Hematopoietic multipotent progenitor cell treated with erythropoietin and hydrocortisone succinate and interleukin-3 and kit ligand, for 17 days (in vitro differentiated cells): ENCODE measurements around the gene RAPGEF4.
"Not testable (repeated sequence)": the region's sequence is repeated elsewhere in the genome, so short reads cannot be mapped to it uniquely, and the experiment has no call there.

Experiments used
- DNase-seq: peaks from one replicate; pipeline ENCODE4 v3.0.0-alpha.2; 2015; ENCODE audit warnings: low spot score

RAPGEF4 gene

GRCh38 chr2:173064151-173064805 lies 328.6 kb downstream of the RAPGEF4 start:
- no peak for DNase-seq

DNA sequence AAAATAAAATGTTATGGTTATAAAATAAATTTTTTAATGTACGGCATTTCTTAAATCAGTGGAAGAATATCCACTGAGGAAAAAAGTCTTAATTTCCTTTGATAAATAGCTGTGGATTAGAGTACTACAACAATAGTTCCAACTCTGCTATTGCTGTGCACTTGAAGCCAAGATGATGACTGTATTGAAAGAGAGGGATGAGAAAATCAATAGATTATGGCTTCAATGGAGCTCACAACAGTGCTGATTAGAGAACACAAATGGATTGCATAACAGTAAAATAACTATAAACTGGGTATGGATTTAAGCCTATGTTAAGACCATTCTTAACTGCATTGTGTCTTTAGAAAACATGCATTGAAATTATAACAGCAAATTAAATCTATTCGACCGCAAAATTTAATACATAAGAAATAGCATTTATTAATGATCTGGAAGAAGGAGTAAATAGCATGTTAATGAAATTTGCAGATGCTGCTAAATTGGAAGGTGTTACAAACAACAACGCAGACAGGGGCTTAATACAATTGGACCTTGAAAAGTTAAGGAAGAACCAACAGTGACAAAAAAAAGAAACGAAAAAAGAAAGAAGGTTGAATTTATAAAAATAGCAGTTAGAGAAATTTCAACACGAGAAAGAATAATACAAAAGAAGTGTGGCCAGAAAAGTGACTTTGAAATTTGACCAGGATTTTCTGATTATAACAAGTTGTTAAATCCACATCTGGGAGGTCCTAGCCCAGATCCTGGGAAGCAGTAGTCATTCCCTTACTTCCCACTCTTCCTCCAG lies 331.4 kb downstream of the RAPGEF4 start:
- DNase-seq, result no peak

DNA sequence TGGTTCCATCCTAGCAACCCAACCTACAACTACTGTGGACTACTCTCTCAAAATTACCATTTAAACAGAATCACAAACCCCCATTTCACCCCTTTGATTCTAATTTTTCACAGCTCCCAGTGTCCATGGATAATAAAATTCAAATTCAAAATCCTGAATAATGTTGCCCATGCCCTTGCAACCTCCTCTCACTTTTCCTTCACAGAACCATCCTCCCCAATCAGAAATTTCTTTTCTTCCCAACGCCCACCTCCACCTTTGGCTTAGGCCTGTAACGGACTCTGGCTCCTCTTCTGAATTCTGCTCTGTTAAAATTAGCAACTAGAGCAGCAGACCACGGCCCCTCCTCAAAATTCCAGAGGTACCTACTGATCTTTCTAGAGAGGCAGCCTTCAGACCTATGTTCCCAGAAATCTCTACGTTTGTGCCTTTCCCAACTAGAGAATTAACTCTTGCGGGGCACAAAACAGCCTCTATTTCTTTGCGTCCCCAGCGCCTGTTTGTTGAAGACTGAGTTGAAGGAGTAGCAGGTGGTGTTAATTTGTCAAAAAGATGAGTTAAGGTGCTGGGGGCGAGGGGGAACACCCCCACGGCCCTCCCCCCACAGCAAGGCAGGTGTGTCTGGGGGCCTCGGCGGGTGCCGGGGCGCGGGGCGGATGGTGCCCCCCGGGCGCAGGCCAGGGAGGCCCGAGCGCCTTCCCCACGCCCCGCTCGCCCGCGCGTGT lies 339.6 kb downstream of the RAPGEF4 start:
- DNase-seq, result no peak

- DNase-seq, result peak; percentile 77
These were observed 340.3 kb downstream of the RAPGEF4 start, which contains the start of gene MAP3K20 for GRCh38 chr2:173075781-173076580. Gene MAP3K20, plus strand, starts transcription at chr2:173075846. Its CDS starts 15,186 bp downstream, at chr2:173091032.

GRCh38 chr2:173076581-173077345 lies 341.1 kb downstream of the RAPGEF4 start:
- peak; percentile 77 for DNase-seq

DNA sequence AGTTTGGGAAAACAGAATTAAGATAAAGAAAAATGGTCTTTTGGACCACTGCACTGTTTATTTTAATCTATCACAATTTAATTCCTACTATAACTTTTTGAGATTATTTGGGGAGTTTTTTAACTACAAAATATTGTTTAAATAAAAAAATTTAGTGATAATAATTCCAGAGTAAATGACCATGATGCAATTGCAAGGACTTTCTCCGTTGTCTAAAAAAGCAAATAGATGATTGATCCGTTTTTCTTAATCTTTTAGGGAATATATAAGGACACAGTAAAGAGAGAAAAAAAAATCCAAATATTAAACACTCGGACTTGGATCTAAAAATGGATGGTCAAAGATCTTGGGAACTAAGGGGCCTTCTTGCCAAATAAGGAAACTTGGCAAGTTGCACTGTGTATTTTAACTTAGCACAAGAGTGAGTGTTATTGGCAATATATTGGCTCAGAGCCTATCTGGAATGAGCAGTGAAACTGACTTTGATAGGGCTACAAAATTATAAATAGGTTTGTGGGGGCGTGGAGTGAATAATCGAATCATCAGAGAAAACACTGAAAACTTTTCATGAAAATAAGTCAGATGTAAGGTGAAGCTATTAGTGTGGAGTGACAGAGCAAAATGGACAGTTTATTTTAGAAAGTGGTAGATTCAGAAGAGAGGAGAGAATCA lies 342.0 kb downstream of the RAPGEF4 start:
- peak; percentile 89 for DNase-seq

DNA sequence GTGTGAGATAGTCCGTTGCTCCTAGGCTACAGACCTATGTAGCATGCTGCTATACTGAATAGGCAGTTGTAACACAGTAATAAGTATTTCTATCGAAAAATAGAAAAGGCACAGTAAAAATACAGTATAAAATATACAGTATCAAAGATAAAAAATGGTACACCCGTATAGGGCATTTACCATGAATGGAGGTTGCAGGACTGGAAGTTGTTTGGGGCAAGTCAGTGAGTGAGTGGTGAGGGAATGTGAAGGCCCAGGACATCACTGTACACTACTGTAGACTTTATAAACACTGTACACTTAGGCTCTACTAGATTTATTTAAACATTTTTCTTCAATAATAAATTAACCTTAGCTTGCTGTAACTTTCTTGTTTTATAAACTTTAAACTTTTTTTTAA lies 343.5 kb downstream of the RAPGEF4 start:
- peak; percentile 32 for DNase-seq

DNA sequence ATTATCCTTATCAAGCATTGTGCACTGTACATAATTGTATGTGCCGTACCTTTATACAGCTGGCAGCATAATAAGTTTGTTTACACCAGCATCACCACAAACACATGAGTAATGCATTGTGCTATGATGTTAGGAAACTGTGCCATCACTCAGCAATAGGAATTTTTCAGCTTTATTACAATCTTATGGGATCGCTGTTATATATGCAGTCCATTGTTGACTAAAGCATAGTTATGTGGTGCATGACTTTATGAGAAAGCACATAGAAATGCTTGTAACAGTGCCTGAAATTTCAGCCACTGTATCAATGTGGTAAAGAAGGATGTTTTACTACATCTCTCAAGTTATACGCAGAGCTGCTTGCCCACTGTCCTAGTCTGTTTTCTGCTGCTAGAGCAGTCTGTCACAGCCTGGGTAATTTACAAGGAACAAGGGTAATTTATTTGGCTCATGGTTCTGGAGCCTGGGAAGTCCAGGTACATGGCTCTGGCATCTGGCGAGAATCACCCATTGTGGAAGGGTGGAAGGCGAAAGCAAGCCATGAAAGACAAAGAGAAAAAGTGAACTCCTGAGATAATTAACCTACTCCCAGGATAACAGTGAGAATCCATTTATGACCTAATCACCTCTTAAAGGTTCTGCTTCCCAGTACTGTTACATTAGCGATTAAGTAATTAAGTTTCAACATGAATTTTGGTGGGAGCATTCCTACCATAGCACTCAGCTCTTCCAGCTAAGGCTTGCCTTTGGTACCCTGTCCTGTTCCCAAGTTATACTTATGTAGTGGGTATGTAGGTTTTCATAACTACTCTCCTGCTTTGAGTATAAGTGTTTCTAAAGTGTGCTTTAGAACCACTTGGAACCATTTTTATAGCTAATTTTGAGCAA lies 344.6 kb downstream of the RAPGEF4 start:
- DNase-seq, result no peak

GRCh38 chr2:173086518-173087213 lies 351.0 kb downstream of the RAPGEF4 start:
- DNase-seq, result no peak

DNA sequence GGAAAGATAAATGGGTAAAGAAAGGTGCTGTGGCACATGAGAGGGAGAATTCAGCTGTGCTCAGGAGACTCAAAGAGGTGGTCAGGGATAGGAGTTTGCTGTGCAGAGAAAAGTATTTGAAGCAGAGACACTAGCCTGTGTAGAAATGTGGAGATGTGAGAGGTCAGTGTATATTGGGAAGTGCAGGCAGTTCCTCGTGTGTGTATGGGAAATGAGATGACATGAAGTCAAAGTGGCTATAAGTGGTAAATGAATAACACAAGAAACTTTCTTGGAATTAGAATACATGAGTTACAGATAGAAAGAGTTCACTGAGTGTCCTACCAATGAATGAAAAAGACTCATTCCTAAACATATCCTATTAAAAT lies 351.6 kb downstream of the RAPGEF4 start:
- DNase-seq, result no peak

DNA sequence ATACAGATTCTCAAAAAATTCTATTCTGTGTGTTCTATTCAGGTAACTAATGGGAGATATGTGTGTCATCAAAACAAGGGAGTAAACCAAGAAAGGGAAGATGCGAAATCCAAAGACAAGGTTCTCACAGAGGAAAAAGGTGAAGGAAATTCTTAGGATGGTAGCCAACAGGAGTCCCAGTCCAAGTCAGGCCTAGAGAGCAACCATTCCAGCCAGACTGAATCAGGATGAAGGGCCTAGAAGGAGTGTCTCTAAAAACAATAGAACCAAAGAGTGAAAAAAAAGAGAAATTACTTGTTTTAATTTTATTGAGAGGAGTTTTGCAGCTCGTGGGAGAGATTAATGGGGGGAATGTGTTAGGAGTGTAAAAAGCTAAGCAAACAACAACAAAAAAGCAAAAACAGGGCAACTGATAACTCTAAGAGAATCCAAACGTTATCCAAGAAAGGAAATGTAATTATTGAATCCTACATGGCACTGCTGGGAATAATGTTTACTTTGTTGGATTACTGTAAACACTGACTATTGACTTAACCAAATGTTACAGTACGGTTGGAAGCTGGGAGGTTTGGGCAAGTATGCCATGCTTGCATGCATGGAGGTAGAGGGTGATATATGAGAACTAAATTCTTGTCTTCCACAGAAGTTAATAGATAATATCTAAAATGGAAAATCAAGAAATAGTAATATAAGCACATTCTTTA lies 352.3 kb downstream of the RAPGEF4 start:
- DNase-seq, result no peak

DNA sequence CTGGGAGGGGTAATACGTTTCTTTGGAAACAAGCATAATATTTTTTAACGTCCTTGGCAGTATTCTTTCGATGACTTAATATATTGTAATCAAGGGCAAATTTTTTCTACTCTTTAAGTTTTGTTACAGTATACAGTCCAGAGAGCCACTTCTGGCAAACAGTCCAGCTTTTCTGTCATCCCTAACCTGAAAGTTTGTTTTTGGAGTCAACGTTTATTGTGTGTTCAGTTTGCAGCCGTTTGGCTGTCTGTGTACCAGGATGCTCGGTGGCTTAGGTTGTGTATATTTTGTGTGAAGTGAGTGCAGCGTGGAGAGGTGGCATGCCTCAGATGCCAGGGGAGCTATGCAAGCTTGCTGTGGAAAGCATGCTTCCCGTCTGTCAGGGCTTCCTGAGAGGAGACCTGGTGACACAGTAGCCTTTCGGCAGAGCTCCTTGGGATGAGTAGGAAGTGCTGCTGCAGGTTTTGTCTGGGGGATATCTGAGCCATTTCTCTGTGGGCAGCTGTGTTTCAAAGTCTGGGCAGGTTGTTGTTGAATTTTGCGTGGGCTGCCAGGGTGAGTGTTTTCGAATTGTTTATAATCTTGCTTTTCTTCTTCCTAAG lies 354.7 kb downstream of the RAPGEF4 start:
- DNase-seq, result no peak

- peak; percentile 52 for DNase-seq
These were observed 355.5 kb downstream of the RAPGEF4 start for GRCh38 chr2:173090973-173091660.

DNA sequence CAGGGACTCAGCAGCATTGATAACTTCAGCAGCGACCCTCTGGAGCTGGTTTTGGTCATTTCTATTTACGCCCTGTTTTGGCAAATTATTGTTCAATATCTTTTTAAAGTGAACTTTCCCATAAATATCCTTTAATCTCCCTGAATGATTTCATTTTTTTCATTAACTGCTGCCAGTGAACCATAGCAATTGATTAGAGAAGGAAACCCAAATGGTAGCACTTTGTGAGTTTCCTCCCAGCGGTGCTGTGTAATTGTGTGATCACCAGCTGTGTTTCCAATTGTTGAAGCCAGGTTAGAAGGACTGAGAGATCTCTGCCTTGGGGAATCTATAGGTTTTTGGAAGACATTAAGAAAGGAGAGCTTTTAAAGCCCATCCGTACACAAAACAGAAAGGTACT lies 356.3 kb downstream of the RAPGEF4 start:
- no peak for DNase-seq

GRCh38 chr2:173092844-173093402 lies 357.3 kb downstream of the RAPGEF4 start:
- DNase-seq, result no peak

GRCh38 chr2:173093617-173094016 lies 358.0 kb downstream of the RAPGEF4 start:
- not testable (repeated sequence) for DNase-seq

- DNase-seq, result no peak
These were observed 359.1 kb downstream of the RAPGEF4 start for GRCh38 chr2:173094731-173095130.
